HepG2 (cell line): ENCODE results near the gene BCL2L13. TPM values are rescaled to one million over a fixed set of nuclear protein-coding genes. Genes with fewer than 3 reads are reported as not detected.

ENCODE experiments used
- ASH2L ChIP-seq: fragments of 300-600, 200-600 bp; sonication (generic); IDR thresholded peaks from 2 replicates; pipeline ENCODE4 v1.7.0; 2017; ENCODE audit warnings: low read depth, mild to moderate bottlenecking, moderate library complexity, mixed read lengths, low read length; ENCODE audit not compliant: insufficient read length
- CBX1 ChIP-seq: IDR thresholded peaks from one replicate; pipeline ENCODE4 v1.6.1; 2016; ENCODE audit warnings: antibody characterized with exemption, low read depth
- DNMT3B ChIP-seq: conservative IDR thresholded peaks from 2 replicates; pipeline ENCODE4 v1.6.1; 2016; ENCODE audit warnings: missing biosample characterization, control low read depth
- ESRRA ChIP-seq: sonication (generic); formaldehyde crosslinking; IDR thresholded peaks from 2 replicates; pipeline ENCODE4 v1.5.1; 2020; ENCODE audit warnings: mild to moderate bottlenecking, low read depth, missing genetic modification reagents
- GFI1 ChIP-seq: sonication (generic); formaldehyde crosslinking; IDR thresholded peaks from 2 replicates; pipeline ENCODE4 v1.5.0; 2020; ENCODE audit warnings: missing genetic modification reagents, mild to moderate bottlenecking, borderline replicate concordance
- KMT2B ChIP-seq: IDR thresholded peaks from 2 replicates; pipeline ENCODE4 v1.6.1; 2016; ENCODE audit warnings: missing genetic modification reagents, missing compliant biosample characterization
- NR2F1 ChIP-seq, 2 experiments: fragments of 450-650 bp in 1 of 2; formaldehyde crosslinking in 1 of 2; IDR thresholded peaks; 2 replicates each; pipeline versions ENCODE4 v1.5.0 to v1.6.1; 2016 to 2020; ENCODE audit warnings: mild to moderate bottlenecking in 1 of 2, missing compliant biosample characterization in 1 of 2, missing genetic modification reagents in 1 of 2, moderate library complexity in 1 of 2
- RARA ChIP-seq: IDR thresholded peaks from 2 replicates; pipeline ENCODE4 v1.6.1; 2016; ENCODE audit warnings: missing genetic modification reagents, missing compliant biosample characterization
- RBFOX2 ChIP-seq: fragments of 200-400 bp; formaldehyde crosslinking; IDR thresholded peaks from 2 replicates; pipeline ENCODE4 v1.6.1; 2017; ENCODE audit warnings: low read depth, mild to moderate bottlenecking, low read length
- RFXANK ChIP-seq: IDR thresholded peaks from 2 replicates; pipeline ENCODE4 v1.6.1; 2016
- SP5 ChIP-seq: IDR thresholded peaks from 2 replicates; pipeline ENCODE4 v1.6.1; 2016; ENCODE audit warnings: low read depth, borderline replicate concordance
- U2AF2 ChIP-seq: fragments of 200-400 bp; formaldehyde crosslinking; IDR thresholded peaks from 2 replicates; pipeline ENCODE4 v1.6.1; 2017; ENCODE audit warnings: low read depth, mild to moderate bottlenecking, low read length
- ZFP36L2 ChIP-seq: sonication (generic); formaldehyde crosslinking; IDR thresholded peaks from 2 replicates; pipeline ENCODE4 v1.4.0; 2020; ENCODE audit warnings: missing genetic modification reagents
- ZNF430 ChIP-seq: sonication (generic); formaldehyde crosslinking; IDR thresholded peaks from 2 replicates; pipeline ENCODE4 v1.9.0; 2021; ENCODE audit warnings: mild to moderate bottlenecking, missing genetic modification reagents
- ZNF552 ChIP-seq: sonication (generic); formaldehyde crosslinking; IDR thresholded peaks from 2 replicates; pipeline ENCODE4 v1.9.0; 2022; ENCODE audit warnings: missing genetic modification reagents, mild to moderate bottlenecking, borderline replicate concordance
- ZZZ3 ChIP-seq: sonication (generic); formaldehyde crosslinking; IDR thresholded peaks from 2 replicates; pipeline ENCODE4 v1.4.0; 2020; ENCODE audit warnings: missing genetic modification reagents, mild to moderate bottlenecking, borderline replicate concordance
- polyA plus RNA-seq, 8 experiments: library from polyadenylated mRNA; depleted of rRNA in 3 of 8; stranded (reverse) in 7 of 8; unstranded in 1 of 8; fragments of >200 nt; fragmentation: Illumina TruSeq in 4 of 8; extraction: Trizol in 4 of 8; gene quantifications; 2 replicates each; pipeline versions ENCODE4 v1.2.1 to v1.2.3, GENCODE V29; 2011 to 2016; ENCODE audit warnings: low read depth in 4 of 8, missing spikeins in 1 of 8, mixed read lengths in 1 of 8; ENCODE audit not compliant: insufficient read depth in 1 of 8
- total RNA-seq, 5 experiments: library from RNA; depleted of rRNA; stranded (reverse); fragments of >200 nt; fragmentation: Illumina TruSeq; extraction: Trizol; gene quantifications; 2 replicates each; pipeline ENCODE4 v1.2.3, GENCODE V29; 2016; ENCODE audit warnings: low read depth in 1 of 5
- TF ChIP-seq, protein P1 (sequence below): sonication (generic); formaldehyde crosslinking; IDR thresholded peaks from 2 replicates; pipeline ENCODE4 v1.8.1; 2023; ENCODE audit warnings: missing genetic modification reagents, mild to moderate bottlenecking, borderline replicate concordance
- TF ChIP-seq, protein P2 (sequence below): sonication (generic); formaldehyde crosslinking; IDR thresholded peaks from 2 replicates; pipeline ENCODE4 v1.5.0; 2020; ENCODE audit warnings: mild to moderate bottlenecking, low read depth, missing genetic modification reagents, borderline replicate concordance
- TF ChIP-seq, protein P3 (sequence below): sonication (generic); formaldehyde crosslinking; conservative IDR thresholded peaks from 2 replicates; pipeline ENCODE4 v1.8.1; 2023; ENCODE audit warnings: missing genetic modification reagents
- TF ChIP-seq, protein P4 (sequence below), 2 experiments: sonication (generic) in 1 of 2; formaldehyde crosslinking in 1 of 2; IDR thresholded peaks; 2 replicates each; pipeline versions ENCODE4 v1.4.0 to v1.6.1; 2016 to 2020; ENCODE audit warnings: borderline replicate concordance in 1 of 2, low read depth in 1 of 2, mild to moderate bottlenecking in 1 of 2, missing genetic modification reagents in 1 of 2
- TF ChIP-seq, protein P5 (sequence below): sonication (generic); formaldehyde crosslinking; IDR thresholded peaks from 2 replicates; pipeline ENCODE4 v1.4.0; 2020; ENCODE audit warnings: missing genetic modification reagents
- TF ChIP-seq, protein P6 (sequence below): sonication (generic); formaldehyde crosslinking; IDR thresholded peaks from 2 replicates; pipeline ENCODE4 v1.4.0; 2020; ENCODE audit warnings: missing genetic modification reagents

The BCL2L13 gene
- total and polyA plus RNA-seq, 2 of the 13 experiments (the other 11 are each of a cell fraction or from before 2014, with no cell fraction given): 13.5 to 14.6 TPM

DNA sequence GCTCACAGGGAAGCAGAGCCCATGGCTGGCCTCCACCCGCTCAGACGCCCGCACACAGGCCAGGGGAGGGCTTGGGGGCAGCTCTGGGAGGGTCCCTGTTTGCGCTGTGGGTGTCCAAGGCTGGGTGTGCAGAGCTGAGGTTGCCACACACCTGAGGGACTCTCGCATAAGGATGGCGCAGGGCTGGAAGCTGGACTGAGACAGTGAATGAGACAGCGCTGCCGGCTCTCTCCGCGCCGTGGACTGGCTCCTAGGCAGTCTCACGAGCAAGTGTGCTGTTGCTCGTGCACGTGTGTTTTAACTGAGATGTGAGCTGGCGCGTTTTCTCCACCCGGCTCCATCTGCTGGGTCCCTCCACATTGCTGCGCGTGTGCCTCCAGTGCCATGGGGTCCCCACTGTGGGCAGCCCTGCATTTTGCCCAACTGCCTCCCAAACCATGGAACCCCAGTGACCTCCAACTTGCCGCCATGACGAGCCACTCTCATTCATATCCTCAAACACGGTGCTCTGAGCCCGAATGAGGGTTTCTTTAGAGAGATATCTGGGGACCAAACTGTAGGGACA lies 139.9 kb downstream of the BCL2L13 start (continued):
- TF ChIP-seq, protein P1, sequence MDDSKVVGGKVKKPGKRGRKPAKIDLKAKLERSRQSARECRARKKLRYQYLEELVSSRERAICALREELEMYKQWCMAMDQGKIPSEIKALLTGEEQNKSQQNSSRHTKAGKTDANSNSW (CRISPR knock-in tag): no peak
- no peak for TF ChIP-seq GFI1 (CRISPR knock-in tag)
- TF ChIP-seq, protein P2, sequence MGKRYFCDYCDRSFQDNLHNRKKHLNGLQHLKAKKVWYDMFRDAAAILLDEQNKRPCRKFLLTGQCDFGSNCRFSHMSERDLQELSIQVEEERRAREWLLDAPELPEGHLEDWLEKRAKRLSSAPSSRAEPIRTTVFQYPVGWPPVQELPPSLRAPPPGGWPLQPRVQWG (CRISPR knock-in tag): no peak
- TF ChIP-seq, protein P3, sequence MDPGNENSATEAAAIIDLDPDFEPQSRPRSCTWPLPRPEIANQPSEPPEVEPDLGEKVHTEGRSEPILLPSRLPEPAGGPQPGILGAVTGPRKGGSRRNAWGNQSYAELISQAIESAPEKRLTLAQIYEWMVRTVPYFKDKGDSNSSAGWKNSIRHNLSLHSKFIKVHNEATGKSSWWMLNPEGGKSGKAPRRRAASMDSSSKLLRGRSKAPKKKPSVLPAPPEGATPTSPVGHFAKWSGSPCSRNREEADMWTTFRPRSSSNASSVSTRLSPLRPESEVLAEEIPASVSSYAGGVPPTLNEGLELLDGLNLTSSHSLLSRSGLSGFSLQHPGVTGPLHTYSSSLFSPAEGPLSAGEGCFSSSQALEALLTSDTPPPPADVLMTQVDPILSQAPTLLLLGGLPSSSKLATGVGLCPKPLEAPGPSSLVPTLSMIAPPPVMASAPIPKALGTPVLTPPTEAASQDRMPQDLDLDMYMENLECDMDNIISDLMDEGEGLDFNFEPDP (CRISPR knock-in tag): no peak
- TF ChIP-seq, protein P4, sequence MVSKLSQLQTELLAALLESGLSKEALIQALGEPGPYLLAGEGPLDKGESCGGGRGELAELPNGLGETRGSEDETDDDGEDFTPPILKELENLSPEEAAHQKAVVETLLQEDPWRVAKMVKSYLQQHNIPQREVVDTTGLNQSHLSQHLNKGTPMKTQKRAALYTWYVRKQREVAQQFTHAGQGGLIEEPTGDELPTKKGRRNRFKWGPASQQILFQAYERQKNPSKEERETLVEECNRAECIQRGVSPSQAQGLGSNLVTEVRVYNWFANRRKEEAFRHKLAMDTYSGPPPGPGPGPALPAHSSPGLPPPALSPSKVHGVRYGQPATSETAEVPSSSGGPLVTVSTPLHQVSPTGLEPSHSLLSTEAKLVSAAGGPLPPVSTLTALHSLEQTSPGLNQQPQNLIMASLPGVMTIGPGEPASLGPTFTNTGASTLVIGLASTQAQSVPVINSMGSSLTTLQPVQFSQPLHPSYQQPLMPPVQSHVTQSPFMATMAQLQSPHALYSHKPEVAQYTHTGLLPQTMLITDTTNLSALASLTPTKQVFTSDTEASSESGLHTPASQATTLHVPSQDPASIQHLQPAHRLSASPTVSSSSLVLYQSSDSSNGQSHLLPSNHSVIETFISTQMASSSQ (IDR thresholded peaks at IDR 0.05; ENCODE audit: low read depth): no peak
- TF ChIP-seq, protein P4 (CRISPR knock-in tag; IDR thresholded peaks at IDR 0.05; ENCODE audit: borderline replicate concordance): no peak
- TF ChIP-seq, protein P5, sequence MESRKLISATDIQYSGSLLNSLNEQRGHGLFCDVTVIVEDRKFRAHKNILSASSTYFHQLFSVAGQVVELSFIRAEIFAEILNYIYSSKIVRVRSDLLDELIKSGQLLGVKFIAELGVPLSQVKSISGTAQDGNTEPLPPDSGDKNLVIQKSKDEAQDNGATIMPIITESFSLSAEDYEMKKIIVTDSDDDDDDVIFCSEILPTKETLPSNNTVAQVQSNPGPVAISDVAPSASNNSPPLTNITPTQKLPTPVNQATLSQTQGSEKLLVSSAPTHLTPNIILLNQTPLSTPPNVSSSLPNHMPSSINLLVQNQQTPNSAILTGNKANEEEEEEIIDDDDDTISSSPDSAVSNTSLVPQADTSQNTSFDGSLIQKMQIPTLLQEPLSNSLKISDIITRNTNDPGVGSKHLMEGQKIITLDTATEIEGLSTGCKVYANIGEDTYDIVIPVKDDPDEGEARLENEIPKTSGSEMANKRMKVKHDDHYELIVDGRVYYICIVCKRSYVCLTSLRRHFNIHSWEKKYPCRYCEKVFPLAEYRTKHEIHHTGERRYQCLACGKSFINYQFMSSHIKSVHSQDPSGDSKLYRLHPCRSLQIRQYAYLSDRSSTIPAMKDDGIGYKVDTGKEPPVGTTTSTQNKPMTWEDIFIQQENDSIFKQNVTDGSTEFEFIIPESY (CRISPR knock-in tag): peak; percentile 10; the same call in 1 of the 2 replicates
- peak; percentile 31; the same call in 1 of the 2 replicates for TF ChIP-seq ZNF430 (CRISPR knock-in tag)
- TF ChIP-seq RBFOX2: peak; percentile 37; the same call in 1 of the 2 replicates
- no peak for TF ChIP-seq ZFP36L2
- no peak for TF ChIP-seq DNMT3B (CRISPR knock-in tag)
- no peak for TF ChIP-seq ESRRA (CRISPR knock-in tag)
- no peak for TF ChIP-seq ZNF552 (CRISPR knock-in tag)
- TF ChIP-seq, protein P6, sequence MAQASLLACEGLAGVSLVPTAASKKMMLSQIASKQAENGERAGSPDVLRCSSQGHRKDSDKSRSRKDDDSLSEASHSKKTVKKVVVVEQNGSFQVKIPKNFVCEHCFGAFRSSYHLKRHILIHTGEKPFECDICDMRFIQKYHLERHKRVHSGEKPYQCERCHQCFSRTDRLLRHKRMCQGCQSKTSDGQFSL (CRISPR knock-in tag): no peak
- no peak for TF ChIP-seq U2AF2
- no peak for TF ChIP-seq SP5 (CRISPR knock-in tag)
- TF ChIP-seq RFXANK (CRISPR knock-in tag): no peak
- TF ChIP-seq CBX1: no peak
- TF ChIP-seq ZZZ3 (CRISPR knock-in tag): no peak
- TF ChIP-seq RARA (CRISPR knock-in tag): no peak
- no peak for TF ChIP-seq NR2F1 (CRISPR knock-in tag; IDR thresholded peaks at IDR 0.05)
- TF ChIP-seq KMT2B (CRISPR knock-in tag): no peak
- TF ChIP-seq ASH2L: no peak
